NCI-H2107 treated with DMSO at 0.1 percent for 48 hours (cell line): Measurements from ENCODE around the gene CXCL8.
A peak's percentile ranks its signal among the peaks of the same experiment; 100 is the strongest.
"Not testable (repeated sequence)": the region's sequence is repeated elsewhere in the genome, so short reads cannot be mapped to it uniquely, and the experiment has no call there.

Source experiments
- DNase-seq: peaks from one replicate; lab custom pipeline; 2025; ENCODE audit not compliant: unreplicated experiment; lab: John Stamatoyannopoulos, UW

Gene CXCL8

GRCh38 chr4:73740353-73740778 is at the start of gene CXCL8:
Gene CXCL8, plus strand, starts transcription at chr4:73740569. Its CDS starts 90 bp downstream, at chr4:73740659.
- DNase-seq: peak; percentile 56

DNA sequence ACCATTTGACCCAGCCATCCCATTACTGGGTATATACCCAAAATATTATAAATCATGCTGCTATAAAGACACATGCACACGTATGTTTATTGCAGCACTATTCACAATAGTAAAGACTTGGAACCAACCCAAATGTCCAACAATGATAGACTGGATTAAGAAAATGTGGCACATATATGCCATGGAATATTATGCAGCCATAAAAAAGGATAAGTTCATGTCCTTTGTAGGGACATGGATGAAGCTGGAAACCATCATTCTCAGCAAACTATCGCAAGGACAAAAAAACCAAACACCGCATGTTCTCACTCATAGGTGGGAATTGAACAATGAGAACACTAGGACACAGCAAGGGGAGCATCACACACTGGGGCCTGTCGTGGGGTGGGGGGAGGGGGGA is 49.2 kb upstream of the CXCL8 start:
- not testable (repeated sequence) for DNase-seq

GRCh38 chr4:73691759-73692158 is 48.6 kb upstream of the CXCL8 start:
- no peak for DNase-seq

DNA sequence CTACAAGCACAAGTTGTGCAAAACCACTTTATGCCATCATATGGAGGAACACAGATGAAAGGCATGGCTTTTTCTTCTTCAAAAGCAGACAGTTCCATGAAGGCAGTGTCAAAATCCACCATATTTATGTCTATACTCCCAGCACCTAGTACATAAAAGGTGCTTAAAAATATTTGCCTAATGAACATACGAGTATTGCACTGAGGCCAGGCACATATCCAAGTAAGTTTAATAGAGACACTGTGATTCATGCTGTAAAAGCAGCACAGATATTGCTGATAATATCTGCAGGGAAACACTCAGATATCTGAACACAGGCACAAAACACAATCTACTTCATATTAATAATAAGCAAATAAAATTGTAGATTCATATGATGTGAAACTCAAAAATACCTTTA is 48.1 kb upstream of the CXCL8 start:
- no peak for DNase-seq

- DNase-seq: no peak
These were observed 47.7 kb upstream of the CXCL8 start for GRCh38 chr4:73692701-73693100.

- DNase-seq: no peak
These were observed 46.6 kb upstream of the CXCL8 start for GRCh38 chr4:73693811-73694210.

GRCh38 chr4:73698217-73698616 is 42.2 kb upstream of the CXCL8 start:
- DNase-seq: no peak

DNA sequence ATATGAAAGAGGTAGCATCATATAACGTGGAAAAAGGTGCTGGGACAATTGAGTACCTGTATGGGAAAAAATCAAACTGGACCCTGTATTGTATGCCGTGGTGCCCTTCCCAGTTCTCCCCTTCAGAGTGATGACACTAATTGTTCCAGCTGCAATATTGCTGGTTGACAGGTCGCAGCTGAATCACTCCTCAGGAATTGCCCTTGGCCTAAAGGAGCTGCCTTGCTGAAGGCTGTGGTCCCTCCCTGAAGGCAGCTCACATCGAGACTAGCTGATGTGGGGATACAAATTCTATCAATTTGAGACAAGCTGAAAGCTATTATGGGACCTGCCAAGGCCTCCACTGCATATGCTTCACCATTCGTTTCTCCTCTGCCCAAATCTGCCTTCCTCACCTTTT is 39.3 kb upstream of the CXCL8 start:
- no peak for DNase-seq

GRCh38 chr4:73702796-73703287 is 37.5 kb upstream of the CXCL8 start:
- DNase-seq: no peak

GRCh38 chr4:73703320-73703719 is 37.0 kb upstream of the CXCL8 start:
- no peak for DNase-seq

GRCh38 chr4:73704314-73705055 is 35.9 kb upstream of the CXCL8 start:
- DNase-seq: peak; percentile 43

- DNase-seq: no peak
These were observed 35.3 kb upstream of the CXCL8 start for GRCh38 chr4:73705056-73705432.

GRCh38 chr4:73705721-73706120 is 34.6 kb upstream of the CXCL8 start:
- DNase-seq: no peak

DNA sequence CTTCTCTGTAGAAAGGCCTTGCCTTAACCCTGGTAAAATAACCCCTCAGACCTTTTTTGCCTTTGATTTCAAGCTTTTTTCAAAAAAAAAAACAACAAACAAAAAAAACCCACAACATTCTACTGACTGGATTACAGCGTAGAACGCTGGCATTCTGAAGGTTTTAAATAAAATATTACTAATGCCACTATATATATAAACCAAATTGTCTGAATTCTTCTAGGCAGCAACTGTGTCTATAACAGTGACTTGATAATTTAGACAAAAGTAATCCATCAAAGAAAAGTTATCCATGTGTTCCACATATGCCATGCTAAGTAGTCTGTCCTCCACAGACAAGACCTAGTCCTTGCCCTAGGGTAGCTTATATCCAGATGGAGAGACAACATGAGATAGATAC is 33.6 kb upstream of the CXCL8 start:
- no peak for DNase-seq

GRCh38 chr4:73707269-73707875 is 33.0 kb upstream of the CXCL8 start:
- no peak for DNase-seq

GRCh38 chr4:73707918-73708577 is 32.3 kb upstream of the CXCL8 start:
- no peak for DNase-seq

GRCh38 chr4:73709451-73710033 is 30.8 kb upstream of the CXCL8 start:
- no peak for DNase-seq

- DNase-seq: no peak
These were observed 30.3 kb upstream of the CXCL8 start for GRCh38 chr4:73710094-73710493.

GRCh38 chr4:73711989-73712388 is 28.4 kb upstream of the CXCL8 start:
- no peak for DNase-seq

DNA sequence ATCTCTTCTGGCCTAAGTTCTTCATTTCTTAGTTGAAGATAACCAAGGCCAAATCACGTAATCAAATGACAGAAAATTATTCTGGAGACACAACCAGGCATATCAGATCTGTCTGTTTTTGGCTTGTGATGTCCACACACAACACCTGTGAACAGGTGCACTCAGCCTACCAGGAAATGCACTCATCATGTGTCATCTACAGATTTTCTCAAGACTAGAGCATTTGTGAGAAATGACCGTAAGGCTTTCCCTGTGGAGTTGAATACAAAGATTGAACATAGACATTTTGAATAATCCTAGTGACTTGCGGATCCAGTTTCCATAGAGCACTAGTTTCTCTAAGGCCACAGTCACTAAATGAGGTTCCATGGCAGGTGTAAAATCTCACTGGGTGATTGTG is 26.7 kb upstream of the CXCL8 start:
- DNase-seq: no peak

DNA sequence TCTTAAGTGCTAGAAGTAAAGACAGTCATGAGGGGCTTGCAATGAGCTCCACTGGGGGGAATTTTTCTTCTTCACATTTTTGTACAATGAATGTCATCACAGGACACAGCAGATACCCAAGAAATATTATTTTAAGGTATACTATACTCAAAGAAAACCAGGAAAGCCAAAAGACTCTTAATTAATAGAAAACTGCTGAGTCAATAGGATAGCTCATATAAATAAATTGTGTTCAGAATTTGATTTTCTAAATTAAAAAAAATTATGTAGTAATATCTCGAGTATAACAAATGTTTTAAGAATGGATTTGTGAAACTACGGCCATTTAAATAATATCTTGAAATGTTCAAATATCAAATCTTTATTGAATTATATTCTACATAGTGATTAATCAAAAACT is 25.7 kb upstream of the CXCL8 start:
- no peak for DNase-seq

DNA sequence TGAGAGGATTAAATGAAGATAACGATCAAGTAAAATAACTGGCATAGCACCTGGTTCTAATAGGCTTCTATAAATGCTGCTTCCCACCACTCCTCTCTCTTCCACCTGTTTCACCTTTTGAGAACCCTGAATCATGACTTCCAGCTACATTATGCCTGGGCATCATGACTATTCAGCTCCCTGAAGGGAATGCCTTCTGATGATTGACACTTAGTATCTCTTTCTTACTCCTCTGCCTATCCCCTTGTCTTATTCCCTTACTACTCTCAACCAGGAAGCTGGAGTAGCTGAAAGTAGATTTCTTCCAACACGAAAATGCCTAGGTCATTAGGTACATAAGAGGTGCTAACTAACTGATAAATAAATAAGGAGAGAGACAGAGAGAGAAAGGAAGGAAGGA is 24.7 kb upstream of the CXCL8 start:
- DNase-seq: no peak
